ENCODE results near the gene ACAP3. TPM values are rescaled to one million over a fixed set of nuclear protein-coding genes. Genes with fewer than 3 reads are reported as not detected.

ACAP3 gene
- total RNA-seq, 4 donors from 2014 or later, result 78.1 to 156 (median 110) TPM

GRCh38 chr1:1260843-1261560 lies 46.7 kb downstream of the ACAP3 start:
- Histone ChIP-seq H3K36me3 (peaks cover 0 to 80% (median 0%) of the 10 kb centered on the region in 3 donors), H3K9me3 (no peaks in the 10 kb centered on the region), H3K27me3 (no peaks in the 10 kb centered on the region), H3K27ac (no peak overlapping the region), H3K4me1 (no peaks in the 10 kb centered on the region), H3K4me3 (no peak overlapping the region)
- TF ChIP-seq POLR2A (IDR thresholded peaks at IDR 0.05) (no peak), CTCF (IDR thresholded peaks at IDR 0.05) (no peak)
- DNase-seq, result no peak

DNA sequence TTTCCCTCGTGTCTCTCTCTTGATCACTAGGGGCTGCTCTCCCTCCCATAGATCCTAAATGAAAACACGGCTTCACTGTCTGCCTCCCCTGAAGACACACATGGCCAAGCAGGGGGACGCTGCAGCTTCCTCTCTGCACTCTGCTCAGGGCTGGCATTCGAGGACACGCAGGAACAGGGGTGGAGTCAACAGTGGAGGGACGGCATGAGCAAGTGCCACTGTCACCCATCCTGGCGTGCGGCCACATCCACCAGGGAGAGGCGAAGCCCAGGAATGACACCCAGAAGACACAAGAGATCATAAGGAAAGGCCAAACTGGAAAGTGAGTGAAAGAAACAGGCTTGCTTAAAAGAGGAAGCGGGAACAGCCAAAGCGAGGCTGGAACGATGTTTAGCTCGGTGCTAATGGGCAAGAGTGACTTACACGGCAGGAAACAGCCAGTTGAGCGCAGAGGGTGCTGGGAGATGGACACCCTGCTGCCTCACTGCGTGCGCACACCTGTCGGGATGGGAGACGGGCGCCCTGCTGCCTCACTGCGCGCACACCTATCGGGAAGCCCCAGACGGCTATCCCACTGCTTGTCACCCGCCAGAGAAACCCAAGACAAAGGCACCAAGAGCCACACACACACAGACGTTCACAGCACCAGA lies 47.7 kb downstream of the ACAP3 start:
- DNase-seq, result no peak
- Histone ChIP-seq H3K4me3 (no peak overlapping the region), H3K36me3 (peaks cover 0 to 82% (median 0%) of the 10 kb centered on the region in 3 donors), H3K27ac (no peak overlapping the region), H3K9me3 (no peaks in the 10 kb centered on the region), H3K4me1 (no peaks in the 10 kb centered on the region), H3K27me3 (no peaks in the 10 kb centered on the region)
- TF ChIP-seq CTCF (IDR thresholded peaks at IDR 0.05), result no peak
- no peak for TF ChIP-seq POLR2A (IDR thresholded peaks at IDR 0.05)

- Histone ChIP-seq H3K27me3 (no peaks in the 10 kb centered on the region), H3K4me1 (no peaks in the 10 kb centered on the region), H3K27ac (no peak overlapping the region), H3K9me3 (no peaks in the 10 kb centered on the region), H3K4me3 (no peak overlapping the region), H3K36me3 (peaks cover 0 to 82% (median 0%) of the 10 kb centered on the region in 3 donors)
- no peak for DNase-seq
- no peak for TF ChIP-seq CTCF (IDR thresholded peaks at IDR 0.05)
- TF ChIP-seq POLR2A (IDR thresholded peaks at IDR 0.05), result no peak
These were observed 48.2 kb downstream of the ACAP3 start for GRCh38 chr1:1259540-1259939.

- Histone ChIP-seq H3K9me3 (no peaks in the 10 kb centered on the region), H3K36me3 (peaks cover 0 to 82% (median 0%) of the 10 kb centered on the region in 3 donors), H3K27ac (no peak overlapping the region), H3K4me3 (no peak overlapping the region), H3K4me1 (no peaks in the 10 kb centered on the region), H3K27me3 (no peaks in the 10 kb centered on the region)
- TF ChIP-seq CTCF (IDR thresholded peaks at IDR 0.05) (no peak), POLR2A (IDR thresholded peaks at IDR 0.05) (no peak)
- DNase-seq, result no peak
These were observed 48.6 kb downstream of the ACAP3 start for GRCh38 chr1:1259119-1259488.

GRCh38 chr1:1256956-1257871 lies 50.5 kb downstream of the ACAP3 start:
- no peaks in the 10 kb centered on the region for H3K27me3 ChIP-seq
- no peak overlapping the region for H3K4me3 ChIP-seq
- no peaks in the 10 kb centered on the region for H3K9me3 ChIP-seq
- no peaks in the 10 kb centered on the region for H3K4me1 ChIP-seq
- peaks cover 0 to 78% (median 0%) of the 10 kb centered on the region in 3 donors for H3K36me3 ChIP-seq
- TF ChIP-seq POLR2A (IDR thresholded peaks at IDR 0.05) (no peak), CTCF (IDR thresholded peaks at IDR 0.05) (no peak)
- no peak for DNase-seq
- no peak overlapping the region for H3K27ac ChIP-seq

Measured in Peyer's patch (tissue), 4 donors.